HG03175 (cell line): ENCODE results near the gene LCA5.
"Not testable (repeated sequence)": the region's sequence is repeated elsewhere in the genome, so short reads cannot be mapped to it uniquely, and the experiment has no call there.

Experiments used
- ATAC-seq: cut with Tn5 transposase; IDR thresholded peaks from one replicate; pipeline ENCODE4 v1.9.1; 2021; ENCODE audit warnings: mild to moderate bottlenecking, moderate library complexity; ENCODE audit not compliant: unreplicated experiment

The LCA5 gene

GRCh38 chr6:79538106-79538971, 1.1 kb upstream of the LCA5 start:
- no peak for ATAC-seq

- ATAC-seq, result no peak
These were observed 661 bp downstream of the LCA5 start for GRCh38 chr6:79536585-79536953.

- not testable (repeated sequence) for ATAC-seq
These were observed 7.7 kb downstream of the LCA5 start for GRCh38 chr6:79529567-79529966.

GRCh38 chr6:79526897-79527296, 10.3 kb downstream of the LCA5 start:
- ATAC-seq, result no peak

GRCh38 chr6:79525272-79526100, 11.7 kb downstream of the LCA5 start:
- ATAC-seq, result no peak

- no peak for ATAC-seq
These were observed 13.2 kb downstream of the LCA5 start for GRCh38 chr6:79524065-79524464.

GRCh38 chr6:79522609-79523008, 14.6 kb downstream of the LCA5 start:
- ATAC-seq, result no peak

GRCh38 chr6:79520534-79520933, 16.7 kb downstream of the LCA5 start:
- ATAC-seq, result no peak

- no peak for ATAC-seq
These were observed 18.4 kb downstream of the LCA5 start for GRCh38 chr6:79518842-79519241.

GRCh38 chr6:79515436-79515835, 21.8 kb downstream of the LCA5 start:
- ATAC-seq, result no peak

- no peak for ATAC-seq
These were observed 24.1 kb downstream of the LCA5 start for GRCh38 chr6:79513111-79513510.

GRCh38 chr6:79512014-79512413, 25.2 kb downstream of the LCA5 start:
- ATAC-seq, result no peak

GRCh38 chr6:79510707-79511106, 26.5 kb downstream of the LCA5 start:
- ATAC-seq, result no peak

- ATAC-seq, result no peak
These were observed 31.0 kb downstream of the LCA5 start for GRCh38 chr6:79506251-79506650.

GRCh38 chr6:79504372-79504771, 32.9 kb downstream of the LCA5 start:
- no peak for ATAC-seq

- no peak for ATAC-seq
These were observed 38.4 kb downstream of the LCA5 start for GRCh38 chr6:79498842-79499241.

- no peak for ATAC-seq
These were observed 42.0 kb downstream of the LCA5 start for GRCh38 chr6:79495246-79495645.

GRCh38 chr6:79494841-79495240, 42.4 kb downstream of the LCA5 start:
- no peak for ATAC-seq

GRCh38 chr6:79470728-79471127, 66.5 kb downstream of the LCA5 start:
- no peak for ATAC-seq

GRCh38 chr6:79469376-79470246, 67.6 kb downstream of the LCA5 start:
- ATAC-seq, result no peak

- no peak for ATAC-seq
These were observed 68.6 kb downstream of the LCA5 start for GRCh38 chr6:79468587-79468986.
